HL-60 (cell line): ENCODE data around the gene TNNT2.

Experiments
- DNase-seq, 2 experiments: peaks; one replicate each; pipeline ENCODE4 v3.0.0-alpha.2; 2010 to 2020; ENCODE audit warnings: low read depth in 1 of 2, low spot score in 1 of 2
- H3K27ac ChIP-seq: fragments of 250-450 bp; sonication (Bioruptor Pico); replicated peaks from 2 replicates; pipeline ENCODE4 v1.5.1; 2020; ENCODE audit warnings: mild to moderate bottlenecking, moderate library complexity
- H3K27me3 ChIP-seq: fragments of 250-450 bp; sonication (Bioruptor Pico); 2 replicates; pipeline ENCODE4 v1.5.1; 2021; ENCODE audit warnings: mild to moderate bottlenecking, moderate library complexity; ENCODE audit not compliant: insufficient read depth, poor library complexity, severe bottlenecking
- H3K4me3 ChIP-seq: replicated peaks from 2 replicates; pipeline ENCODE4 v1.5.1; 2011; ENCODE audit warnings: mild to moderate bottlenecking, control low read depth, low read length; ENCODE audit not compliant: insufficient read depth
- CTCF ChIP-seq: IDR thresholded peaks from one replicate; pipeline ENCODE4 v1.5.1; 2011; ENCODE audit warnings: low read length, control low read depth, inconsistent platforms; ENCODE audit not compliant: insufficient read depth
- GABPA ChIP-seq: IDR thresholded peaks from 2 replicates; pipeline ENCODE4 v1.6.1; 2012; ENCODE audit warnings: low read depth
- POLR2AphosphoS5 ChIP-seq: IDR thresholded peaks from 2 replicates; pipeline ENCODE4 v1.6.1; 2012; ENCODE audit warnings: low read depth
- REST ChIP-seq: IDR thresholded peaks from 2 replicates; pipeline ENCODE4 v1.6.1; 2012; ENCODE audit warnings: low read depth; ENCODE audit not compliant: insufficient replicate concordance
- SPI1 ChIP-seq: IDR thresholded peaks from 2 replicates; pipeline ENCODE4 v1.6.1; 2012; ENCODE audit warnings: low read depth, mild to moderate bottlenecking, borderline replicate concordance

TNNT2 gene

GRCh38 chr1:201335174-201335870 lies 42.2 kb downstream of the TNNT2 start:
- no peaks in the 10 kb centered on the region for H3K27me3 ChIP-seq
- no peak overlapping the region for H3K4me3 ChIP-seq

GRCh38 chr1:201334325-201335173 lies 42.9 kb downstream of the TNNT2 start:
- H3K27me3 ChIP-seq, result no peaks in the 10 kb centered on the region
- H3K4me3 ChIP-seq, result no peak overlapping the region
- TF ChIP-seq CTCF (no peak), REST (no peak), GABPA (no peak), SPI1 (no peak), POLR2AphosphoS5 (no peak)
- H3K27ac ChIP-seq, result no peak overlapping the region
- DNase-seq, result no peak

More at GRCh38 chr1:201335174-201335870, 42.2 kb downstream of the TNNT2 start:
- DNase-seq, result no peak
- TF ChIP-seq REST (no peak), SPI1 (no peak), POLR2AphosphoS5 (no peak), GABPA (no peak), CTCF (no peak)
- H3K27ac ChIP-seq, result no peak overlapping the region

- TF ChIP-seq REST, result no peak
- no peak for TF ChIP-seq GABPA
- no peak for TF ChIP-seq SPI1
- H3K27ac ChIP-seq, result no peak overlapping the region
- H3K4me3 ChIP-seq, result no peak overlapping the region
- DNase-seq, result no peak
- no peaks in the 10 kb centered on the region for H3K27me3 ChIP-seq
These were observed 44.7 kb downstream of the TNNT2 start for GRCh38 chr1:201332616-201333335.
